Mammary epithelial cell (primary cell): Measurements from ENCODE around the gene SLC30A2.

Experiments
- CTCF ChIP-seq, 2 donors: IDR thresholded peaks in 1 of 2; conservative IDR thresholded peaks in 1 of 2; 2 replicates each; pipeline ENCODE4 v1.5.1; 2011 to 2012; ENCODE audit warnings: inconsistent platforms in 2 of 2, low read length in 2 of 2, mild to moderate bottlenecking in 2 of 2, control low read depth in 1 of 2, low read depth in 1 of 2; ENCODE audit not compliant: insufficient read depth in 1 of 2; ENCODE audit errors: extremely low read depth in 1 of 2
- EZH2 ChIP-seq: IDR thresholded peaks from 2 replicates; pipeline ENCODE4 v1.6.1; 2012; ENCODE audit warnings: low read length, inconsistent platforms, borderline replicate concordance

DNA sequence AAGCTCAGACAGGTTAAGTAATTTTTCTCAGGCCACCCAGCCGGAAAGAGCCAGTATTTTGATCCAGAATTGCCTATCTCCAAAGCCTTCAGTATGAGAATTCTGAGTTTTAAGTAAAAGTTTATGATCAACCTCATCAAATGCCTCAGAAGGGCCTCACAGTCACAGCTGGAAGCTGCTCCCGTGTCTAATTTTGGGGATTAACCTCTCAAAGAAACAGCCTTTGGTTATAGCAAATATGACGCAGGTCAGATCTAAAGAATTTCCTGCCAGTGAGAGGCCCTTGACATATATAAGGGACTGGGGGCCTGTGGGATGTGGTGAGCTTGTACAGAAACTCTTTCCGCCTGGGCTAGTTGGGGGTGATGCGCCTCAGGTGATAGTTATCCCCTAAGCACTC lies 22.1 kb downstream of the SLC30A2 start:
- TF ChIP-seq CTCF (conservative IDR thresholded peaks at IDR 0.05 in 1 of 2, IDR thresholded peaks at IDR 0.05 in 1 of 2; ENCODE audit: extremely low read depth in 1 of 2, insufficient read depth in 1 of 2, low read depth in 1 of 2, low read length in 2 of 2) (no peak), EZH2 (no peak)
